ENCODE data around the gene ZNF442.

DNA sequence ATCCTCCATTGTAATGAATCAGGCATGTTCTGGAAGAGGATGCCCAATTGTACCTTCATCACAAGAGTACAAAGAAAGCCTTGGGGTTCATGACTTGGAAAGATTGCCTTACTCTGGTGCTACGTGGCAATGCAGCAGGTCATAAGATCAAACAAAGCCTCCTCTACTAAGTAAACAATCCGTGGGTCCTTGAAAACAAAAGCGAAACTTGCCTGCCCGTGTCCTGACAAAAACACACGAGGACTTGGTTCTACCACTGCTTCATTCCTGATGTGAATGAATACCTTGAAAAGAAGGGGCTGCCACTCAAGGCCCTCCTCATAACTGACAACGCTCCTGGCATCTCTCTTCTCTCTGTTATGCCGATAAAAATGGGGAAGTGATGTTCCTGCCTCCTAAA lies 50.9 kb downstream of the ZNF442 start:
- TF ChIP-seq, protein P1, sequence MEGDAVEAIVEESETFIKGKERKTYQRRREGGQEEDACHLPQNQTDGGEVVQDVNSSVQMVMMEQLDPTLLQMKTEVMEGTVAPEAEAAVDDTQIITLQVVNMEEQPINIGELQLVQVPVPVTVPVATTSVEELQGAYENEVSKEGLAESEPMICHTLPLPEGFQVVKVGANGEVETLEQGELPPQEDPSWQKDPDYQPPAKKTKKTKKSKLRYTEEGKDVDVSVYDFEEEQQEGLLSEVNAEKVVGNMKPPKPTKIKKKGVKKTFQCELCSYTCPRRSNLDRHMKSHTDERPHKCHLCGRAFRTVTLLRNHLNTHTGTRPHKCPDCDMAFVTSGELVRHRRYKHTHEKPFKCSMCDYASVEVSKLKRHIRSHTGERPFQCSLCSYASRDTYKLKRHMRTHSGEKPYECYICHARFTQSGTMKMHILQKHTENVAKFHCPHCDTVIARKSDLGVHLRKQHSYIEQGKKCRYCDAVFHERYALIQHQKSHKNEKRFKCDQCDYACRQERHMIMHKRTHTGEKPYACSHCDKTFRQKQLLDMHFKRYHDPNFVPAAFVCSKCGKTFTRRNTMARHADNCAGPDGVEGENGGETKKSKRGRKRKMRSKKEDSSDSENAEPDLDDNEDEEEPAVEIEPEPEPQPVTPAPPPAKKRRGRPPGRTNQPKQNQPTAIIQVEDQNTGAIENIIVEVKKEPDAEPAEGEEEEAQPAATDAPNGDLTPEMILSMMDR (IDR thresholded peaks at IDR 0.05; ENCODE audit: poor library complexity), result no peak
- TF ChIP-seq EZH2 (IDR thresholded peaks at IDR 0.05; ENCODE audit: borderline replicate concordance), result no peak
